NCI-H2107 treated with DMSO at 0.1 percent for 48 hours (cell line): Measurements from ENCODE around the gene FAS.

Source experiments
- DNase-seq: peaks from one replicate; lab custom pipeline; 2025; ENCODE audit not compliant: unreplicated experiment; lab: John Stamatoyannopoulos, UW

The FAS gene

DNA sequence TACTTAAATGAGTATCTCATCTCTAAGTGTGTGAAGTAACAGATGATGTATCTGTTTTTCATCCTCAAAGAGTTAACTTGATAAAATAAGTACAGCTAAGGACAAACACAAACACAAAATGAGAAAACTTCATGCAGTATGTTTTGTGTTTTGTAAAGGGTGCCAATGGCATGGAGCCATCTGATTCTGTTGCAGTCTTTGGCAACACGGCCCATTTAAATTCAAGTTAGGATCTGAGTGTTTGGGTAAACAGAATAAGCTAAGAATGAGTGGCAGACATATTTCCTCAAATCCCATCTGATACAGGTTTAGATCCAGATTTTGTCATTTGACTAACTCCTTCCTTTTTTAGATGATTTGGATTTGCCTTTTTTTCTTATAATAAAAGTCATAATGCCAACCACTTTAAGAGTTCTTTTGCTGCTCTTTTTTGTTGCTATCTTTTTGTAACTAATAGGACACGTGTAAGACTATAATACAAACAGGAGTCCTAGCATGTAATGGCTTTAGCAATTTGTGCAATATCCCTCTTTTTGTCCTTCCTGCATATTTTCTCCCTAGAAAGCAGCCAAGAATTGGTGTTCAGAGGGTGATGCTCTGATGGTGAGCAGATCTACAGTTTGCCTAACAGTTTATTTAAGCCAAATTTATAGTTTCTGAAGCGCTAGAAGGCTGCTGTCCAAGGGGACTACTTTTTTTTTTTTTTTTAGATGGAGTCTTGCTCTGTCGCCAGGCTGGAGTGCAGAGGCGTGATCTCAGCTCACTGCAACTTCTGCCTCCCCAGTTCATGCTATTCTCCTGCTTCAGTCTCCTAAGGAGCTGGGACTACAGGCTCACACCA lies 19.2 kb upstream of the FAS start:
- no peak for DNase-seq

- DNase-seq: no peak
Observed at GRCh38 chr10:88974012-88974411, 16.6 kb upstream of the FAS start.

GRCh38 chr10:88974446-88975376 lies 15.9 kb upstream of the FAS start:
- no peak for DNase-seq

DNA sequence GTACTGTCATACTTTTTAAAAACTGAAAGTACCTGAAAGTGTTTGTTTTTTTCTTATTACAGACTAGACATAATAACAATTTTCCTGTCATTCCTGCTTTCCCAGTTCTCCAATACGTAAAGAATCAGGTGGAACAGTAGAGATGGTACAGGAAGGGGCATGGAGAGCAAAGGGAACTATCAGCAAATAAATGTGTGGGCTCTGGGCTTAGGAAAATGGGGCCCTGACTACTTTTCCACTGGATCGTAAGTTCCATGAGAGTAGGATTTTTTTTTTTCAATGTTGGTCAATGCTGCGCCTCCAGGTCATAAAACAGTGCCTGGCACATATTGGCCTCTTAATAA lies 15.2 kb upstream of the FAS start:
- DNase-seq: no peak

DNA sequence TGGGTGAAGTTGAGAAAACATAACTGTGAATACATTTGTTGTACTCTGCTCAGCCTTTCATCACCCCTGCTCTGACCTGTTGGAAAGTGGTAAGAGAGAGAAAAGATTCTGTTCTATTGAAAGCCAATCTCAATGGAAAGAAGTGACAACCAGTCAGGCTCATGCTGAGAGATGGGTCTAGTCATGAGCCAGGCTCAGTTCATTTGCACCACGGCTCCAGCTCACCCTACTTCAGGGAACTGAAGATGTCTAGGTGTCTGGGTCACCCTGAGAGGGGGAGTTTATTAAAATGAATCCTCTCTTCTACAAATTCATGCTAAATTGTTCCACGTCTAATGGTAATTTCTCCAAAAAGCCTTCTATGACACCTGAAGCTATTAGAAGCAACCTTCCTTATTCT lies 12.1 kb upstream of the FAS start:
- DNase-seq: no peak

DNA sequence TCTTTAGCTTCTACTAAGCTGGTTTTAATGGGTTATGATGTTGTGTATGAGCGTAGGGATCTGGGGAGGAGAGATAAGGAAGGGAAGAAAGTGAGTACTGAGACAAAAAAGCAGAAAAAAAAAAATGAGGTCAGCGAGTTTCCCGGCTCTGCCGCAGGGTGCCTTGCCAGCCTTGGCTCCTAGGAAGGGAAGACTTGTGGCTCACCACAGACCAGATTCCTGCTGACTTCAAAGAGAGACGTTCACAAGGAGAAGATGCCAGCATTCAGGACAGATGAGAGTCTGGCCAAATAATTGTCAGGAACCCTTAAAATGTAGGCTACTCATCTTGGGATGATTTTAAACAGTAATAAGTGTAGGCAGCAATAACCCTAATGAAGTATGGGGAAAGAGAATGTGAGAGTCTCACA lies 11.4 kb upstream of the FAS start:
- DNase-seq: no peak

DNA sequence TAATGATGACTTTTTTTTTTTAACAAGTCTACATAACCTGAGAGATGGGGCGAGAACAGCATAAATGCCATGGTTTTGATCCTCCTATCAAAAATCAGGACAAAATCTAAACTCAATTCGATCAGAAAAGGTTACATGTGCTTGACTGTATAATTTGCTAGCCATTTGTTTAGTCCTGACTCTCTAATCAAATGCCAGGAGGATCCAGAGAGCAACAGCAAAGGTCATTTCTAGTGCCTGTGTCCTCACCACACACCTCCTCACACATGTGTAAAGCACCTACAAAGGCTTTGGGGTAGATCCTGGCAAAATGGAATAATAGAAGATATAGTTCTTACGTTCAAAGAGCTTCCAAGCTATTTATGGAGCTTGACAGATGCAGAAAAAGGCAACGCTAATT lies 11.0 kb upstream of the FAS start:
- no peak for DNase-seq

- DNase-seq: no peak
Observed at GRCh38 chr10:88980247-88980646, 10.4 kb upstream of the FAS start.

GRCh38 chr10:88980800-88981199 lies 9.8 kb upstream of the FAS start:
- DNase-seq: no peak

DNA sequence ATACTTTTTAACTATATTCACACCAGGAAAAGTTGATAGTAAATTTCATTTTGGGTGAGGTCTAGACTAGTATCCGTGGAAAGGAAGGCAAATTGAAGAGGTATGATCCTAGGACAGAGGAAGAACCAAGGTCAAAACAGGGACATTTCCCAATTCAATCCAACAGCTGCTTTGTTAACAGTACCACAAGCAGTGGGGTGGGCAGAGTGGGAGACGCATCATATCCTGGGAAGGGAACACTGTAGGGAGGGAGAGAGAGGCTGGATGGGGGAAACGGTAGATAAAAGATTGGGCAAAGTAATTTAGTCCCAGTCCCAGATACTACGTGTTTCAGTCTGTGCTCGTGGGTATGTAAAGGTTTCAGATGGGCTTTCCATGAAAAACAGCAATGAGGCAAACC lies 9.2 kb upstream of the FAS start:
- no peak for DNase-seq

DNA sequence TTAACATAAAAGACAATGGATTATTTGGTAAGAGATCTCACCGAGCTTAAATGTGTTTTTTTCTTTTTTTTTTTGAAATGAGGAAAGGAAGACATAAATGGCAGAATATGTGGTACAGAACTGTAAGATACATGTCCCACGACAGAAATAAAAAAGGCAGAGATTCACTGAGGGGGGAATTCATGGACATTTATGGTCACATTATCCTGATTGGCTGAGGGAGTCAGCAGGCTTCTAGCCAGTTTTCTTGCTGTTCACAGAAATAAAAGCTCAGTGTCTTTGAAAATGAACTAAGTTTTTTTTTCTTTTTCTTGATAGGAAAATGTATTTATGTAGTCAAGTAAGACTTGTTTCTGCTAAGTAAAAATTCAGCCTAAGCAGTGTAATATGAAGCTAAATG lies 8.2 kb upstream of the FAS start:
- no peak for DNase-seq

DNA sequence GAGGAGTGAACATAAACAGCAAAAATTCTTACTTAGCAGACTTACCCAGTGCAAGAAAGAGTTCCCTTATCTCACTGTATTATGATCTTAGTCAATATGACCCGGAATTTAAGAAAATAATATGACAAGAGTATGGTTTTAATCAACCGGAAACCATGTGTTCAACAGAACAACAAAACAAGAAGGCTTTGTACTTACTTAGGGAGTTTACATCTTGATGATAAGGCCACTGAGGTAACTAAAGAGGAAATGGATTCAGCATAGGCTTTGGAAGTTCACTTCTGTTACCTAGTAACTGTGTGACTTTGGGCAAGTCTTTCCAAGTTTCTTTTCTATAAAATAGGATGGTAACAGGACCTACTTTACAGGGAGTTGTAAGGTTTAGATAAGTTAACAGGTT lies 7.4 kb upstream of the FAS start:
- no peak for DNase-seq

GRCh38 chr10:88983939-88984338 lies 6.7 kb upstream of the FAS start:
- no peak for DNase-seq

GRCh38 chr10:88984525-88984924 lies 6.1 kb upstream of the FAS start:
- no peak for DNase-seq

DNA sequence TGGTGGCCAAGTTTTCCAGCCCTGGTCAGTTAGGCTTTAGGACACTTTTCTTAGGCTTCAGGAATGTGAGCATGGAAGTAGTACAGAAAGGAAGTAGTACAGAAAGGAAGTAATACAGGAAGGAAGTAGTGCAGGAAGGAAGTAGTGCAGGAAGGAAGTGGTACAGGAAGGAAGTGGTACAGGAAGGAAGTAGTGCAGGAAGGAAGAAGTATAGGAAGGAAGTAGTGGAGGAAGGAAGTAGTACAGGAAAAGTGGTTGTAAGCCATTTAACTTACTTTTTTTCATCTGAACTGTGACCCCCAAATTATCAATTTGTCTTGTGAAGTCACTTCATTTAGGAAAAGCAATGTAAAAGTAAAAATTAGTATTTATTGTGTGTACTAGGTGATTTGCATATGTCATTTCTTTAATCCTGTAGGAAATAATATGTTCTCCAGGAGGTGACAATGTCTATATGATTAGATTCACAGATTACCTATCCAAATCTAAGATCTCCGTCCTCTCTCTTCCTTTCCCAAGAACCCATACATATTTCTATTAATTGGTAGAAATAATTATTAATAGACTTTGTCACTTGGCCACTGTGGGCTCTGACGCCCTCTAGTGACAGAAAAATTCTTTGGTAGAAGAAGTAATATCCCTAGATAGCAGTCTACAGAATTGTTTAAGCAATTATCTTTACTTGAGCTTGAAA lies 3.9 kb upstream of the FAS start:
- DNase-seq: no peak

- DNase-seq: no peak
Observed at GRCh38 chr10:88987243-88987725, 3.3 kb upstream of the FAS start.

DNA sequence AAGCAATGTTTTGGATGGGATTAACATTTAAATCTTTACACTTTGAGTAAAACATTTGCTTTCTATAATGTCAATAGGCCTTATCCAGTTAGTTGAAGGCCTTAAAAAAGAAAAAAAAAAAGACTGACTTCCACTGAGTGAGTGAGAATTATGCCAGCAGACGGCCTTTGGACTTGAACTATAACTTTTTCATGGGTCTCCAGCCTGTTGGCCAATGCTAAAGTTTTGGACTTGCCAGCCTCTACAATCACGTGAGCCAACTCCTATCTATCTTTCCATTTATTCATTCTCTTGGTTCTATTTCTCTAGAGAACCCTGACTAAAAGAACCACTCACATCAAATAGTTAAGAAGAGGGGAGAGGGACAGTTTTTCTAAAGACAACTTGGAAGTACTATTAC lies 2.8 kb upstream of the FAS start:
- DNase-seq: no peak

DNA sequence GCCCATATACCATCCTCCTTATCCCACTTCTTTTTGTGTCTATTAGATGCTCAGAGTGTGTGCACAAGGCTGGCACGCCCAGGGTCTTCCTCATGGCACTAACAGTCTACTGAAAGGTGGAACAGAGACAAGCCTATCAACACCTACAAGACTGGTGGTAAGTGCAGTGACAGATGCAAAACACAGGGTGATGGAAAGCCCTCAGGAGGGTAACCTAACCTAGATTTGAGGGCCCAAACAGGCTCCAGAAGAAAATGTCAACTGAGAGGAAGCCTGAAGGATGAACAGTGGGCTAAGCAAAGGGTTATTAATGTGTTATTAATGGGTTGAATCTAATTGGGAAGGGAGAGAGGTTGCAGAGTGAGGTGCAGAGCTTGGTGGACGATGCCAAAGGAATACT lies 1.2 kb upstream of the FAS start:
- DNase-seq: no peak

DNA sequence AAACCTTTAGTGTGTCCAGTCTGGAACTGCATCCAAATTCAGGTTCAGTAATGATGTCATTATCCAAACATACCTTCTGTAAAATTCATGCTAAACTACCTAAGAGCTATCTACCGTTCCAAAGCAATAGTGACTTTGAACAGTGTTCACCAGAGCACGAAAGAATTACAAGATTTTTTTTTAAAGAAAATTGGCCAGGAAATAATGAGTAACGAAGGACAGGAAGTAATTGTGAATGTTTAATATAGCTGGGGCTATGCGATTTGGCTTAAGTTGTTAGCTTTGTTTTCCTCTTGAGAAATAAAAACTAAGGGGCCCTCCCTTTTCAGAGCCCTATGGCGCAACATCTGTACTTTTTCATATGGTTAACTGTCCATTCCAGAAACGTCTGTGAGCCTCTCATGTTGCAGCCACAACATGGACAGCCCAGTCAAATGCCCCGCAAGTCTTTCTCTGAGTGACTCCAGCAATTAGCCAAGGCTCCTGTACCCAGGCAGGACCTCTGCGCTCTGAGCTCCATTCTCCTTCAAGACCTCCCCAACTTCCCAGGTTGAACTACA lies 694 bp upstream of the FAS start:
- no peak for DNase-seq

- DNase-seq: no peak
Observed at GRCh38 chr10:88991161-88991898, 732 bp downstream of the FAS start.

DNA sequence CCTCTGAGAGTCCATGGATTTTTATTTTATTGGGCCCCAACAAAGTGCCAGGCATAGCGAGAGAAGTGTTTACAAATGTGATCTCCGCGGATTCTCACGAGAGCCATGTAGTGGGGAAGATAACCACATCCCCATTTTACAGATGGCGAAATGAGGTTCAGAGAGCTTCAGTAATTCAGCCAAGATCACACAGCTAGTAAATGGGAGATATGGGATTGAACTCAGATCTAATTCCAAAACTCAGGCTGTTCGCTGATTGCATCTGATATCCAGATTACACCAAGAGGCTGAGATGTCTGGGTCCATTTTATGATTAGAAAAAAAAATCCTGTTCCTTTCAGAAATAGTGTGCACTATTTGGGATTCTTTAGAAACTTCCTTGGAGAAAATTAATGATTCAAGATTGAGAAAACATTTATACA lies 1.3 kb downstream of the FAS start:
- no peak for DNase-seq
